Muscle layer of colon (tissue), 2 donors: ENCODE measurements around the gene SPTB.

Source experiments
- H3K27ac ChIP-seq: one replicate; pipeline ENCODE4 v1.7.0; 2013; ENCODE audit warnings: low read depth, mild to moderate bottlenecking, low read length, moderate library complexity
- H3K27me3 ChIP-seq, 2 donors: one replicate each; pipeline ENCODE4 v1.7.0; 2013; ENCODE audit warnings: low read length in 2 of 2, mild to moderate bottlenecking in 2 of 2; ENCODE audit not compliant: insufficient read depth in 2 of 2, control insufficient read depth in 1 of 2
- H3K36me3 ChIP-seq: one replicate; pipeline ENCODE4 v1.7.0; 2013; ENCODE audit warnings: mild to moderate bottlenecking, low read length; ENCODE audit not compliant: insufficient read depth
- H3K4me1 ChIP-seq: one replicate; pipeline ENCODE4 v1.7.0; 2013; ENCODE audit warnings: mild to moderate bottlenecking, low read length; ENCODE audit not compliant: insufficient read depth
- H3K4me3 ChIP-seq, 2 donors: one replicate each; pipeline ENCODE4 v1.7.0; 2013; ENCODE audit warnings: low read length in 2 of 2, low read depth in 1 of 2, mild to moderate bottlenecking in 1 of 2, moderate library complexity in 1 of 2
- H3K9ac ChIP-seq: one replicate; pipeline ENCODE4 v1.7.0; 2013; ENCODE audit warnings: low read length
- H3K9me3 ChIP-seq: one replicate; pipeline ENCODE4 v1.7.0; 2013; ENCODE audit warnings: mild to moderate bottlenecking, low read length
- donor health status: abdominal sarcoma.
- donor health status: Adenocarcinoma of cecum.

The SPTB gene

GRCh38 chr14:64782196-64782595 is 97.5 kb downstream of the SPTB start:
- Histone ChIP-seq H3K9me3 (no peaks in the 10 kb centered on the region), H3K9ac (no peak overlapping the region), H3K36me3 (no peaks in the 10 kb centered on the region), H3K27ac (no peak overlapping the region), H3K27me3 (no peaks in the 10 kb centered on the region), H3K4me3 (no peak overlapping the region), H3K4me1 (no peaks in the 10 kb centered on the region)

GRCh38 chr14:64779472-64779871 is 100.2 kb downstream of the SPTB start:
- no peaks in the 10 kb centered on the region for H3K9me3 ChIP-seq
- H3K27me3 ChIP-seq = no peaks in the 10 kb centered on the region
- H3K4me3 ChIP-seq = no peak overlapping the region
- no peak overlapping the region for H3K9ac ChIP-seq
- no peaks in the 10 kb centered on the region for H3K4me1 ChIP-seq
- H3K27ac ChIP-seq = no peak overlapping the region
- no peaks in the 10 kb centered on the region for H3K36me3 ChIP-seq

DNA sequence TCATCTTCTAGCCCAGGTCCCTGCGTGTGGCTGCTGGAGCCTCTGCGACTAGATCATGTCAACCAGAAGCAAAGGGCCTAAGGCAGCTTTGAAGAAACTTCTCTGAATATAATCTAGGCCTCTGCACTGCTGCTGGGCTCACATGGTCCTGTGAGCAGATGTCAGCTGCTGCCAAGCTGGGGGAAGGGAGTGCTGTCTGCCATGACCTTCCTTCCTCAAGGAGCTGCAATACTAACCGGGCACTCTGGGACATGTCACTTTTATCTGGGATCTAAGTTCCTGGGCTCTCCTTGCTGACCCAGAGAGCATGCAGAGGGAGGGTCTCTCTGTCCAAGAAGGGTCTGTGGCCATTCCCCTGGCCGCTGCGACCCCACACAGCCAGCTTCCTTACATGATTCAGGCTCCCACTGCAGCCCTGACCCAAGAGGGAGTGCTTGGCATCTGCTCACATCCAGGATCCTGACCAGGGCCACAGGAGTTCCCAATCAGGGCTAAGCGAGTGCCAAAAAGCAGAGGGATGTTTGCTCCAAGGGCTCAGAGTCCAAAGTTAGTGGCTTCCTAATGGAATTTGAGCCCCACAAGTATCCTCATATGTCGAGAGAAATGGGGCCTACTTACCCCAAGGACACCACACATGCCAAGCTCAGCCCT is 101.5 kb downstream of the SPTB start:
- no peaks in the 10 kb centered on the region for H3K36me3 ChIP-seq
- no peaks in the 10 kb centered on the region for H3K4me1 ChIP-seq
- no peak overlapping the region for H3K27ac ChIP-seq
- H3K4me3 ChIP-seq = no peak overlapping the region
- no peaks in the 10 kb centered on the region for H3K27me3 ChIP-seq
- no peak overlapping the region for H3K9ac ChIP-seq
- no peaks in the 10 kb centered on the region for H3K9me3 ChIP-seq

- H3K9me3 ChIP-seq = no peaks in the 10 kb centered on the region
- no peaks in the 10 kb centered on the region for H3K36me3 ChIP-seq
- no peaks in the 10 kb centered on the region for H3K4me1 ChIP-seq
- H3K9ac ChIP-seq = no peak overlapping the region
- H3K4me3 ChIP-seq = no peak overlapping the region
- no peaks in the 10 kb centered on the region for H3K27me3 ChIP-seq
- no peak overlapping the region for H3K27ac ChIP-seq
Observed at GRCh38 chr14:64777461-64777860, 102.2 kb downstream of the SPTB start.

- Histone ChIP-seq H3K27me3 (no peaks in the 10 kb centered on the region), H3K4me3 (no peak overlapping the region), H3K36me3 (no peaks in the 10 kb centered on the region), H3K9me3 (no peaks in the 10 kb centered on the region), H3K27ac (no peak overlapping the region), H3K9ac (no peak overlapping the region), H3K4me1 (no peaks in the 10 kb centered on the region)
Observed at GRCh38 chr14:64775081-64775777, 104.5 kb downstream of the SPTB start.

- Histone ChIP-seq H3K36me3 (no peaks in the 10 kb centered on the region), H3K4me3 (no peak overlapping the region), H3K27me3 (no peaks in the 10 kb centered on the region)
Observed at GRCh38 chr14:64774272-64774671, 105.4 kb downstream of the SPTB start.

GRCh38 chr14:64773577-64773976 is 106.1 kb downstream of the SPTB start:
- H3K36me3 ChIP-seq = no peaks in the 10 kb centered on the region
- no peak overlapping the region for H3K27ac ChIP-seq
- H3K4me1 ChIP-seq = no peaks in the 10 kb centered on the region
- no peaks in the 10 kb centered on the region for H3K9me3 ChIP-seq
- no peak overlapping the region for H3K4me3 ChIP-seq
- H3K9ac ChIP-seq = no peak overlapping the region
- no peaks in the 10 kb centered on the region for H3K27me3 ChIP-seq

More at GRCh38 chr14:64774272-64774671, 105.4 kb downstream of the SPTB start:
- H3K27ac ChIP-seq = no peak overlapping the region
- H3K9ac ChIP-seq = no peak overlapping the region
- H3K9me3 ChIP-seq = no peaks in the 10 kb centered on the region
- H3K4me1 ChIP-seq = no peaks in the 10 kb centered on the region

GRCh38 chr14:64773046-64773445 is 106.7 kb downstream of the SPTB start:
- H3K9me3 ChIP-seq = no peaks in the 10 kb centered on the region
- no peaks in the 10 kb centered on the region for H3K27me3 ChIP-seq
- no peak overlapping the region for H3K9ac ChIP-seq
- no peaks in the 10 kb centered on the region for H3K4me1 ChIP-seq
- H3K27ac ChIP-seq = no peak overlapping the region
- no peak overlapping the region for H3K4me3 ChIP-seq
- H3K36me3 ChIP-seq = no peaks in the 10 kb centered on the region

GRCh38 chr14:64772397-64772950 is 107.2 kb downstream of the SPTB start:
- Histone ChIP-seq H3K4me1 (no peaks in the 10 kb centered on the region), H3K4me3 (no peak overlapping the region), H3K9ac (no peak overlapping the region), H3K27ac (no peak overlapping the region), H3K27me3 (no peaks in the 10 kb centered on the region), H3K36me3 (no peaks in the 10 kb centered on the region), H3K9me3 (no peaks in the 10 kb centered on the region)

- H3K36me3 ChIP-seq = no peaks in the 10 kb centered on the region
Observed at GRCh38 chr14:64771161-64771560, 108.5 kb downstream of the SPTB start.

GRCh38 chr14:64770751-64771150 is 109.0 kb downstream of the SPTB start:
- Histone ChIP-seq H3K27ac (no peak overlapping the region), H3K9ac (no peak overlapping the region), H3K4me3 (no peak overlapping the region), H3K9me3 (no peaks in the 10 kb centered on the region), H3K27me3 (no peaks in the 10 kb centered on the region), H3K4me1 (no peaks in the 10 kb centered on the region), H3K36me3 (no peaks in the 10 kb centered on the region)

More at GRCh38 chr14:64771161-64771560, 108.5 kb downstream of the SPTB start:
- H3K9ac ChIP-seq = no peak overlapping the region
- H3K9me3 ChIP-seq = no peaks in the 10 kb centered on the region
- H3K27me3 ChIP-seq = no peaks in the 10 kb centered on the region
- no peaks in the 10 kb centered on the region for H3K4me1 ChIP-seq
- H3K4me3 ChIP-seq = no peak overlapping the region
- no peak overlapping the region for H3K27ac ChIP-seq
